Measurements from ENCODE around the gene HAT1. TPM values are rescaled to one million over a fixed set of nuclear protein-coding genes. Genes with fewer than 3 reads are reported as not detected.
"Not testable (repeated sequence)": the region's sequence is repeated elsewhere in the genome, so short reads cannot be mapped to it uniquely, and the experiment has no call there.

The HAT1 gene
- total and polyA plus RNA-seq, 2 of the 4 experiments (the other 2 are of a cell fraction): 24.4 to 42.1 TPM

- WGBS, 2 experiments (ENCODE audit: extremely low coverage in 2 of 2, insufficient read length in 1 of 2): no CpG with 5 or more reads among the region's 1 CpG
Observed at GRCh38 chr2:171983924-171984323, 61.7 kb downstream of the HAT1 start.

More at GRCh38 chr2:171983924-171984323, 61.7 kb downstream of the HAT1 start:
- DNase-seq; H3K4me3 ChIP-seq (ENCODE audit: insufficient read depth, low read depth, low read length); H3K9ac ChIP-seq (ENCODE audit: low read depth, low read length); dilution Hi-C loops (cut with HindIII; ENCODE audit: low sequenced_read_pairs, unreplicated experiment); intact Hi-C loops (cut with micrococcal nuclease); H3K36me3 ChIP-seq (ENCODE audit: control insufficient read depth, insufficient read depth, low read length); H2AK9ac ChIP-seq (replicated peaks; ENCODE audit: low read depth, low read length, poor library complexity); H3K79me1 ChIP-seq (ENCODE audit: low read depth in 1 of 2, low read length in 2 of 2); H4K20me1 ChIP-seq (ENCODE audit: insufficient read depth, low read length); H2AK5ac ChIP-seq (ENCODE audit: low read depth, low read length); H3K4ac ChIP-seq (ENCODE audit: low read depth, low read length); ATAC-seq (ENCODE audit: low read depth); H3K4me2 ChIP-seq (ENCODE audit: low read depth, low read length); H3K4me1 ChIP-seq (ENCODE audit: control insufficient read depth, insufficient read depth, low read length); H3K56ac ChIP-seq (ENCODE audit: extremely low read depth, insufficient read depth, low read length); H3K27ac ChIP-seq (ENCODE audit: insufficient read depth, low read length); H2BK20ac ChIP-seq (ENCODE audit: low read depth, low read length); H2AFZ ChIP-seq (replicated peaks; ENCODE audit: low read length, poor library complexity); BruUV-seq (replicated peaks); H4K91ac ChIP-seq (ENCODE audit: insufficient read depth, low read depth, low read length); H4K8ac ChIP-seq (ENCODE audit: low read depth in 2 of 2, low read length in 2 of 2); H3K9me3 ChIP-seq (ENCODE audit: control insufficient read depth, insufficient read depth, low read length); H2BK120ac ChIP-seq (ENCODE audit: low read depth, low read length); H3K23ac ChIP-seq (ENCODE audit: low read depth, low read length); POLR2A ChIA-PET (ENCODE audit: unreplicated experiment); H3K14ac ChIP-seq (replicated peaks; ENCODE audit: low read depth, low read length); H3K27me3 ChIP-seq (ENCODE audit: control insufficient read depth, insufficient read depth, low read length); H2BK15ac ChIP-seq (ENCODE audit: low read depth, low read length); H2BK5ac ChIP-seq (ENCODE audit: low read depth, low read length, poor library complexity, severe bottlenecking); H3K18ac ChIP-seq (ENCODE audit: low read depth, low read length); H3K9me1 ChIP-seq (ENCODE audit: insufficient read depth, low read length); in situ Hi-C loops (cut with MboI; ENCODE audit: low sequenced_read_pairs); H4K5ac ChIP-seq (ENCODE audit: low read depth, low read length); CTCF ChIA-PET: not testable (repeated sequence)

Measured in IMR-90 (cell line).